ENCODE data around the gene DOK7.

Gene DOK7

DNA sequence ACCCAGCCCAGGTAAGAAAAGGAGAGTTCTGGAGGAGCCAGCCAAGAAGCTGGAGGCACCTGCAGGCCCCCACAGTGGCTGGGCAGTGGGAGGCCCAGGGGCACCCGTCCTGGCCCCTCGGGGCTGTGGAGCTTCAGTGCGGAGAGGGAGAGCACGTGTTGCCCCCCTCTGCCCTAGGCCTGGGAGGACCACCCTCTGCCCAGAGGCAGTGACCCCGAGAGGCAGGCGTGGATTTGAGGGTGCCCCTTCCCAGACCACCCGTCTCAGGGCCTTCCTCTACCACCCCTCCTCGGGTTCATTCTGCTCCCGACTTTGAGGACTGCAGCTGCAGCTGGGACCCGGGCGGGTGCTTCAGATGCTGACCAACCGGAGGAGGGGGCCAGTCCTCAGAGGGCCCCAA lies 33.5 kb upstream of the DOK7 start:
- Histone ChIP-seq H3K9ac (ENCODE audit: low read depth, low read length) (no peak overlapping the region), H3K4me1 (ENCODE audit: control insufficient read depth, insufficient read depth, low read length) (peaks cover 1% of the 10 kb centered on the region; the same call in 1 of the 2 replicates), H3K27ac (ENCODE audit: low read depth, low read length) (no peak overlapping the region), H3K9me3 (ENCODE audit: control insufficient read depth, insufficient read depth, low read length) (no peaks in the 10 kb centered on the region), H3K36me3 (ENCODE audit: control insufficient read depth, insufficient read depth, low read length) (peaks cover 3% of the 10 kb centered on the region; the same call in 1 of the 2 replicates), H3K4me3 (ENCODE audit: low read depth, low read length) (no peak overlapping the region), H3K27me3 (ENCODE audit: control insufficient read depth, insufficient read depth, low read length) (no peaks in the 10 kb centered on the region)

- H3K9ac ChIP-seq (ENCODE audit: low read depth, low read length): no peak overlapping the region
These were observed 32.6 kb upstream of the DOK7 start for GRCh38 chr4:3430524-3430923.

GRCh38 chr4:3431446-3431993 lies 31.6 kb upstream of the DOK7 start:
- H3K27ac ChIP-seq (ENCODE audit: low read depth, low read length): no peak overlapping the region
- no peak overlapping the region for H3K4me3 ChIP-seq (ENCODE audit: low read depth, low read length)
- H3K36me3 ChIP-seq (ENCODE audit: control insufficient read depth, insufficient read depth, low read length): peaks cover 3% of the 10 kb centered on the region; the same call in 1 of the 2 replicates
- no peaks in the 10 kb centered on the region for H3K9me3 ChIP-seq (ENCODE audit: control insufficient read depth, insufficient read depth, low read length)
- no peaks in the 10 kb centered on the region for H3K27me3 ChIP-seq (ENCODE audit: control insufficient read depth, insufficient read depth, low read length)
- no peak overlapping the region for H3K9ac ChIP-seq (ENCODE audit: low read depth, low read length)
- H3K4me1 ChIP-seq (ENCODE audit: control insufficient read depth, insufficient read depth, low read length): peaks cover 7% of the 10 kb centered on the region; the same call in 1 of the 2 replicates

More at GRCh38 chr4:3430524-3430923, 32.6 kb upstream of the DOK7 start:
- no peaks in the 10 kb centered on the region for H3K27me3 ChIP-seq (ENCODE audit: control insufficient read depth, insufficient read depth, low read length)
- H3K27ac ChIP-seq (ENCODE audit: low read depth, low read length): no peak overlapping the region
- peaks cover 7% of the 10 kb centered on the region; the same call in 1 of the 2 replicates for H3K4me1 ChIP-seq (ENCODE audit: control insufficient read depth, insufficient read depth, low read length)
- H3K4me3 ChIP-seq (ENCODE audit: low read depth, low read length): no peak overlapping the region
- H3K36me3 ChIP-seq (ENCODE audit: control insufficient read depth, insufficient read depth, low read length): peaks cover 3% of the 10 kb centered on the region; the same call in 1 of the 2 replicates
- H3K9me3 ChIP-seq (ENCODE audit: control insufficient read depth, insufficient read depth, low read length): no peaks in the 10 kb centered on the region

DNA sequence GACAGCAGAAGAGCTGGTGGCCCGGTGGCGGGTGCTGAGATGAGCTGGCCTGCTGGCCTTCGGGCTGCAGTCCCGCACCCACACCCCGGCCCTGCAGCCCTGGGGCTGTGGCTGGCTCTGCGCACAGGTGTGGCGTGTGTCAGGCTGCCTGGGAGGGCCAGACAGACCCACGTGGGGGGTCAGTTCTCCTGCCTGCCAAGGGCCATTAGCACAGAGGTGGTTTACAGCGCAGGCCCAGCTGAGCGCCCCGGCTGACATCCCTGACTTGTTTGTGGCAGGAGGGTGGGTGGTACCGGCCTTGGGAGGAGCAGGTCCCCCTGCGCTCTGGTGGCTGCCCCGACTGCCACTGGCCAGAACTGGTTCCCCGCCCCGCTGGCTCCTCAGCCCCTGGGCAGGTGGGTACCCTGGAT lies 30.7 kb upstream of the DOK7 start:
- Histone ChIP-seq H3K4me3 (ENCODE audit: low read depth, low read length) (no peak overlapping the region), H3K27me3 (ENCODE audit: control insufficient read depth, insufficient read depth, low read length) (no peaks in the 10 kb centered on the region), H3K9ac (ENCODE audit: low read depth, low read length) (no peak overlapping the region), H3K36me3 (ENCODE audit: control insufficient read depth, insufficient read depth, low read length) (peaks cover 3% of the 10 kb centered on the region; the same call in 1 of the 2 replicates), H3K9me3 (ENCODE audit: control insufficient read depth, insufficient read depth, low read length) (no peaks in the 10 kb centered on the region), H3K4me1 (ENCODE audit: control insufficient read depth, insufficient read depth, low read length) (peaks cover 7% of the 10 kb centered on the region; the same call in 1 of the 2 replicates), H3K27ac (ENCODE audit: low read depth, low read length) (no peak overlapping the region)

- no peaks in the 10 kb centered on the region for H3K9me3 ChIP-seq (ENCODE audit: control insufficient read depth, insufficient read depth, low read length)
- peaks cover 3% of the 10 kb centered on the region; the same call in 1 of the 2 replicates for H3K36me3 ChIP-seq (ENCODE audit: control insufficient read depth, insufficient read depth, low read length)
- no peak overlapping the region for H3K9ac ChIP-seq (ENCODE audit: low read depth, low read length)
- no peak overlapping the region for H3K4me3 ChIP-seq (ENCODE audit: low read depth, low read length)
- H3K27ac ChIP-seq (ENCODE audit: low read depth, low read length): no peak overlapping the region
- peaks cover 7% of the 10 kb centered on the region; the same call in 1 of the 2 replicates for H3K4me1 ChIP-seq (ENCODE audit: control insufficient read depth, insufficient read depth, low read length)
- no peaks in the 10 kb centered on the region for H3K27me3 ChIP-seq (ENCODE audit: control insufficient read depth, insufficient read depth, low read length)
These were observed 29.8 kb upstream of the DOK7 start for GRCh38 chr4:3433138-3433869.

GRCh38 chr4:3434881-3435685 lies 28.0 kb upstream of the DOK7 start:
- no peak overlapping the region for H3K27ac ChIP-seq (ENCODE audit: low read depth, low read length)
- H3K36me3 ChIP-seq (ENCODE audit: control insufficient read depth, insufficient read depth, low read length): no peaks in the 10 kb centered on the region
- H3K4me3 ChIP-seq (ENCODE audit: low read depth, low read length): no peak overlapping the region
- H3K4me1 ChIP-seq (ENCODE audit: control insufficient read depth, insufficient read depth, low read length): peaks cover 7% of the 10 kb centered on the region; the same call in 1 of the 2 replicates
- no peaks in the 10 kb centered on the region for H3K27me3 ChIP-seq (ENCODE audit: control insufficient read depth, insufficient read depth, low read length)
- no peaks in the 10 kb centered on the region for H3K9me3 ChIP-seq (ENCODE audit: control insufficient read depth, insufficient read depth, low read length)
- no peak overlapping the region for H3K9ac ChIP-seq (ENCODE audit: low read depth, low read length)

- Histone ChIP-seq H3K27ac (ENCODE audit: low read depth, low read length) (no peak overlapping the region), H3K4me3 (ENCODE audit: low read depth, low read length) (no peak overlapping the region), H3K36me3 (ENCODE audit: control insufficient read depth, insufficient read depth, low read length) (no peaks in the 10 kb centered on the region), H3K9me3 (ENCODE audit: control insufficient read depth, insufficient read depth, low read length) (no peaks in the 10 kb centered on the region), H3K9ac (ENCODE audit: low read depth, low read length) (no peak overlapping the region), H3K4me1 (ENCODE audit: control insufficient read depth, insufficient read depth, low read length) (peaks cover 7% of the 10 kb centered on the region; the same call in 1 of the 2 replicates), H3K27me3 (ENCODE audit: control insufficient read depth, insufficient read depth, low read length) (no peaks in the 10 kb centered on the region)
These were observed 27.5 kb upstream of the DOK7 start for GRCh38 chr4:3435686-3435956.

GRCh38 chr4:3436048-3436797 lies 26.9 kb upstream of the DOK7 start:
- Histone ChIP-seq H3K27me3 (ENCODE audit: control insufficient read depth, insufficient read depth, low read length) (no peaks in the 10 kb centered on the region), H3K9ac (ENCODE audit: low read depth, low read length) (no peak overlapping the region), H3K9me3 (ENCODE audit: control insufficient read depth, insufficient read depth, low read length) (no peaks in the 10 kb centered on the region), H3K4me1 (ENCODE audit: control insufficient read depth, insufficient read depth, low read length) (peaks cover 7% of the 10 kb centered on the region; the same call in 1 of the 2 replicates), H3K4me3 (ENCODE audit: low read depth, low read length) (no peak overlapping the region), H3K27ac (ENCODE audit: low read depth, low read length) (no peak overlapping the region), H3K36me3 (ENCODE audit: control insufficient read depth, insufficient read depth, low read length) (no peaks in the 10 kb centered on the region)

- Histone ChIP-seq H3K27ac (ENCODE audit: low read depth, low read length) (no peak overlapping the region), H3K9ac (ENCODE audit: low read depth, low read length) (no peak overlapping the region), H3K36me3 (ENCODE audit: control insufficient read depth, insufficient read depth, low read length) (no peaks in the 10 kb centered on the region), H3K4me3 (ENCODE audit: low read depth, low read length) (no peak overlapping the region), H3K4me1 (ENCODE audit: control insufficient read depth, insufficient read depth, low read length) (peaks cover 7% of the 10 kb centered on the region; the same call in 1 of the 2 replicates), H3K27me3 (ENCODE audit: control insufficient read depth, insufficient read depth, low read length) (no peaks in the 10 kb centered on the region), H3K9me3 (ENCODE audit: control insufficient read depth, insufficient read depth, low read length) (no peaks in the 10 kb centered on the region)
These were observed 26.1 kb upstream of the DOK7 start for GRCh38 chr4:3436798-3437581.

- no peaks in the 10 kb centered on the region for H3K36me3 ChIP-seq (ENCODE audit: control insufficient read depth, insufficient read depth, low read length)
- no peak overlapping the region for H3K9ac ChIP-seq (ENCODE audit: low read depth, low read length)
- no peak overlapping the region for H3K4me3 ChIP-seq (ENCODE audit: low read depth, low read length)
- no peaks in the 10 kb centered on the region for H3K27me3 ChIP-seq (ENCODE audit: control insufficient read depth, insufficient read depth, low read length)
- no peak overlapping the region for H3K27ac ChIP-seq (ENCODE audit: low read depth, low read length)
- H3K4me1 ChIP-seq (ENCODE audit: control insufficient read depth, insufficient read depth, low read length): peaks cover 7% of the 10 kb centered on the region; the same call in 1 of the 2 replicates
- H3K9me3 ChIP-seq (ENCODE audit: control insufficient read depth, insufficient read depth, low read length): no peaks in the 10 kb centered on the region
These were observed 25.5 kb upstream of the DOK7 start for GRCh38 chr4:3437582-3437936.
